ENCODE results near the gene MIER2.

MIER2 gene

DNA sequence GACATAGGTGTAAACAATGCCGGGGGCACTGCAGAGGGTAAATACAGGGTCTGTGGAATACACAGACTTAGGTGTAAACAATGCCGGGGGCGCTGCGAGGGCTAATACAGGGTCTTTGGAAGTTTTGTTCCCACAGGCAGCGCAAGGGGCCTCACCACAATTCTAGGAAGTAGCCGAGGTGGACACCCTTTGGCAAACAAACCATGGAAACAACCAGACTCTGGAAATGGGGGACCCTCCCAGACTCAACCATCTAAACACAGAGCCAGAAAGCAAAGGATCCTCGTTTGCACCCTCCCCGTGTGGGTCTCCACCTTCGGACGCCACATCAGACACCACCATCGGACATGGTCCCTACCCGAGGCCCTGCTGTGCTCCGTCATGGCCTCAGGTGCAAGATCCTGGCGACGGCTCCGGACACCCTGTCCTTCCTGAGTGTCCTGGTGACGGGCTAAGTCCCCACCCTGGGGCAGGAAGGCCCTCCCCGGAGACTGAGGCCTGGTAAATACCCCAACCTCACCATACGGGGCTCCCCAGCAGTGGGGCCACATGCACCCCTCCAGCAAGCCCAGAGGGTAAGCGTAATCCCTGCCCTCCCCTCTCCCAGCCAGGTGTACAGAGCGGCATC, 36.7 kb downstream of the MIER2 start:
- no peak for DNase-seq (ENCODE audit: low read depth)

GRCh38 chr19:307111-307531, 37.5 kb downstream of the MIER2 start:
- no peak for DNase-seq (ENCODE audit: low read depth)

DNA sequence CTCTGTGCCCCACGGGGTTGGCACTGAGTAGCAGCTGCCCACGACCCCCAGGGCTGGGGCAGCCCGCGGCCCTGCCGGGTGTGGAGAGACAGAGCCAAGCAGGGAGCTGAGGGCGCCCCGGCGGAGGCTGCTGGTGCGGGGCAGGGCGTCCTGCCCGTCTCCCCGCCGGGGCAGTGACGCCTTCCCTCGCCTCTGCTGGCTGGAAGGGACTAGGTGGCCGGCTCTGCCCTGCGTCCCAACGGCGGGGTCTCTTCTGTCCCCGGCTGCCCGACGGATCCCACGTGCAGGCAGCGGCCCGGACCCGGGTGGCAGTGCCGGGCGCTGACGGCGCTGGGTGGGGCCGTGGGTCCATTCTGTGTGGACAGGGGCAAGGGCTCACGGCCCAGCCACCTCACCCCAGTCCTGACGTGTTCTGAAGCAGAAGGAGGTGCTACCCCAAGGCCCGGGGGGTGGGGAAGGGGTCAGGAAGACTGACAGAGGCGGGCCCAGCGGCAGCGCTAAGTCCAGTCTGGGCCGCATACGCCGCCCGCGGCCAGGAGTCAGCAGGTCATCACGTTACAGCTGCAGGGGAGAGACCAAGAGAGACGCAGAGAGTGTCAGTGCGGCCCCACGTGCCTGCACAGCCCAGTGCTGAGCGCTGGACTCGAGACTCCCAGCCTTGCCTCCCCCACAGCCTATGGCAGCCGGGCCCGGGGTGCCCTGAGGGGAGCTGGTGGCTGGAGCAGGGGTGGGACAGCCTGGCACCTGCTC, 38.3 kb downstream of the MIER2 start:
- no peak for DNase-seq (ENCODE audit: low read depth)

DNA sequence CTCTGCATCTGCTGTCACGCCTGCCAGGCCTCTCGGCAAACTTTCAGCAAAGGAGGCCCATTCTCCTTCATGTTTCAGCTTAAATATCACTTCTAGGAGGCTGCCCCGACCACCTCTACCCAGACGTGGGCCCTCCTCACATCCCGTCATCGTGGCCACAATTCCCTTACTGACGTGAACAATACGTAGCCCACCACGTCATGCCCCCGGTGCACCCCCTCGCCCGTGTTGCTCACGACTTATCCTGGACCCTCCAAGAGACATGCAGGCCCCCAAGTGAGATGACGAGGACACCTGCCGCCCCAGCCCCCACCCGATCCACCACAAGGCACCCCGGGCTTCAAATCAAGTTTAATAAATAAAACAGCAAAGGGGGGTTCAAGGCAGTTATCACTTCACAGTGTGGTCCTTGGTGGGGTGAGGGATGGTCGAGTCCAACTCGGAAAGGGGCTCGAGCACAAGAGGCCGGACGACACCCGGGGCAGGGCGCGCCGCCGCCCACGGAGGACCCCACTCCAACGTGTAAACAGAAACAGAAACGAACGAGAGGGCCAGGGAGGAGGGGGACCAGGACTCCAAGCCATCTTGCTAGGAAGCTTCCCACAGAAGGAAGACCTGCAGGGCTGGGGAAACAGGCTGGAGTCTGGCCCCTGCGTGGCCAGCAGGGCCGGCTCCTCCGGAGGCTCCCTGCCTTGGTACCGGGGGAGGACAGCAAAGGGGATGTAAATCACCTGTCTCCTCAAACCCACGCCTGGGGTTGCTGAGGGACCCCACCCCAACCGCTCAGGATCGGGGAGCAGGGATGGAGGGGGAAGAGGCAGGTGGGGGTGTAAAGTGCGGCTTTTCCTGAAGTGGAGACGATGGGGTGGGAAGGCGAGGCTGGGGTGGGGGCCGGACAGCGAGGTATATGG, 39.1 kb downstream of the MIER2 start:
- no peak for DNase-seq (ENCODE audit: low read depth)

DNA sequence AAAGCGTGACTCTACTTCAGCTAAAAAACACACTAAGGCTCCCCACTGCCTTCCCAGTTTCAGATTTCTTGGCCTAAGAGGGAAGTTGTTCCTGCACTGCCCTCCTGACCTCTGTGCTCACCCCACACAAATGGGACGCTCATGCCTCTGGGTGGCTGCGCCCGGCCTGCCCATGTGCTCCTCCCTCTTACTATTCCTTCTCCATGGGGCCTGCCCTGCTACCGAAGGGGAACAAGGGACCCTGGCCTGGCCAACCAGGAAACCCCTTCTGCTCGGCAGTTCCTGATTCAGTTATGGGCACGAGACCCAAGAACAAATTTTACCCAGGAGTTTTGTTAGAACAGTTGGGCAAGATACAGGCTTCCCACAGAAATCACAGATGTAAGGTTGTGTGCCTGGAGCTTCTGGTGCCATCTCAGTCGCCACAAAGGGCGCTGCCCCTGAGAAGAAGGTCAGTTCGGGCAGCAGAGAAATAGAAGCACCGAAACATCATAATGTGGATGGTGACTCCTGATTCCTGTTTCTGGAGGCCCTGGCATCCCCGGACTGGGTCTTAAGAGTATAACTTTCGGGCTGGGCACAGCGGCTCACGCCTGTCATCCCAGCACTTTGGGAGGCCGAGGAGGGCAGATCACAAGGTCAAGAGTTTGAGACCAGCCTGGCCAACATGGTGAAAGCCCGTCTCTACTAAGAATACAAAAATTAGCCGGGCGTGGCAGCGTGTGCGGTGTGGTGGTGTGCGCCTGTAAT, 47.9 kb downstream of the MIER2 start:
- no peak for DNase-seq (ENCODE audit: low read depth)

DNA sequence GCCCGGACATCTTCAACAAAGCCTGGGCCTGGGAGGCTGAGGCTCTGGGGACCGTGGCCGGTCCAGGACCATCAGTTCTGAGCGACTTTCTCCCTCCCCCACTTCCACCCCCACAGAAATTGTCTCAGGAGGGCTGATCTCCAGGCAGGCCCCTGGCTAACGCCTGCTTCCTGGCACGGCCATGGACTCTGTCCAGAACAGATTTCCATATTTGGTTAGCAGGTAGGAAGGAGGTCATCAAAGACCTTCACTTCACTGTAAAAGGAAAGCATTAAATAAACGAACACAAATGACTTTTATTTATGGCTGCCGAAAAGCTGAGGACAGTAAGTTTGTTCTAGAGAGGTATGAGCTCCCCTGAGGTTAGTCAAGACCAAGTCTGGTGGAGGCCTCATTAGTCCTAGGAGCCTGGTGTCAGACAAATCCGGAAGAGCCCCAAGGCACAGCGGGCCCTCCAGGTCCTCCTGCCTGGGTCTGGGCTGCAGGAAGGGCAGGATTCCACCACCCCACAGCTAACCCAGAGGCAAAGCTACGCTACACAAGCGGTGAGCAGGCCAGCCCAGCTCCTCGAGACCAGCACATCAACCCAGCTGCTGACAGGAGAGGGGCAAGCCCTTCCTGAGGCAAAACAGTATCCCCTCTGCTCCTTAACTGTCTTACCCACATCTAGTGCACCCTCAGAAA, 48.8 kb downstream of the MIER2 start:
- no peak for DNase-seq (ENCODE audit: low read depth)

DNA sequence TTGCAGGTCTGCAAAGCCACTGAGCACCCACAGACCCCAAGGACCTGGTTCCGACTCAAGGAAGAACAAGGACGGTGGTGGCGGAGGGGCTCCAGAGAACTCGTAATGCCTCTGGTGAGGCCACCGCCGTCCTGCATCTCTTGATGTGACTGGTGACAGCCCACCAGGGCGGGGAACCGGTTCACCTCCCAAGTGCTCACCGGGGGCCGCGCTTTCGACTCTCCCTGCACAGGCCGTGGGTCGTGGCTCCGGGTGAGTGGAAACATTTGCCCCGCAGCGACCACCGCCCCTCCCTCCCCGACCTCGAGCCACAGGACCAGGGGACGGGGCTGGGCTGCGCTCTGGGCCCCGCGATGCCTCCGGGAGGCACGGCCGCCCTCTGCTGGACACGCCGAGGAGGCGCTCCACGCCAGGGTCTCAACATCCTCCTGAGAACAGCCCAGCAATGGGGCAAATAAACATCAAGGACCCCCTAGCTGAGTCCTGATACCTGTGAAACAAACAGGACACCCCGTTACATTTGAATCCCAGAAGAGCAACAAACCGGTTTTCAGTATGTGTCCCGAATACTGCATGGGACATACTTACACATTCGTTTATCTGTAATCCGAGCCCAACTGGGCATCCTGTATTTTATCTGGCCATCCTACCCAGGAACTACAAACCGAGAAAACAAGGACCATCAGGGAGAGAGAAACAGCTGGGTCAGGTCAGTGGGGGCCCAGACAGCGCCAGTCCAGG, 49.5 kb downstream of the MIER2 start:
- no peak for DNase-seq (ENCODE audit: low read depth)

DNA sequence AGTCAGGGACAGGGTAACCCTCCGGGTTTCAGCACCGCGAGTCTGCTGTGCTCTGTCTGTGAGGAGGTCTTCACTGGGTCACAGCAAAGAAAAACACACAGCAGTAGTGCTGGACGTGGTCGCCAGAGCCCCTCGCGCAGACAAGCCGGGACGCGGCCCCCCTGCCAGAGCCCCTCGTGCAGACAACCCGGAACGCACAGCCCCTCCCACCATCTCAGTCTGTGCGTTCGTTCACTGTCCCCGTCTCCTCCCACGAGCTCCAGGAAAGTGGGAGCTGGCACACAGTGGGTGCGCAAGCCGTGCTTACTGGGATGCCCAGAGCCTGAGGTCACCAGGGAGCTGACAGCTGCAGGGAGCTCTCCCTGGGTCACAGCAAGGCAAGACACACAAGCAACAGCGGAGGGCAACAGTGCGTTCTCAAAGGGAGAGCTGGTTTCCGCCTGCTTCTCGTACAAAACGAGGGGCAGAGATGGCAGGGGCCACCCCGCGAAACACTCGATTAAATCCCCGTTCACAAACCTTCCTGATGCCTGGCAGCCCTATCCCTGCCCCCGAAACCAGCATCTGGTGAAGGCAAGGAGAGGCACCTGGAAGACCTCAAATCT, 50.2 kb downstream of the MIER2 start:
- no peak for DNase-seq (ENCODE audit: low read depth)

DNA sequence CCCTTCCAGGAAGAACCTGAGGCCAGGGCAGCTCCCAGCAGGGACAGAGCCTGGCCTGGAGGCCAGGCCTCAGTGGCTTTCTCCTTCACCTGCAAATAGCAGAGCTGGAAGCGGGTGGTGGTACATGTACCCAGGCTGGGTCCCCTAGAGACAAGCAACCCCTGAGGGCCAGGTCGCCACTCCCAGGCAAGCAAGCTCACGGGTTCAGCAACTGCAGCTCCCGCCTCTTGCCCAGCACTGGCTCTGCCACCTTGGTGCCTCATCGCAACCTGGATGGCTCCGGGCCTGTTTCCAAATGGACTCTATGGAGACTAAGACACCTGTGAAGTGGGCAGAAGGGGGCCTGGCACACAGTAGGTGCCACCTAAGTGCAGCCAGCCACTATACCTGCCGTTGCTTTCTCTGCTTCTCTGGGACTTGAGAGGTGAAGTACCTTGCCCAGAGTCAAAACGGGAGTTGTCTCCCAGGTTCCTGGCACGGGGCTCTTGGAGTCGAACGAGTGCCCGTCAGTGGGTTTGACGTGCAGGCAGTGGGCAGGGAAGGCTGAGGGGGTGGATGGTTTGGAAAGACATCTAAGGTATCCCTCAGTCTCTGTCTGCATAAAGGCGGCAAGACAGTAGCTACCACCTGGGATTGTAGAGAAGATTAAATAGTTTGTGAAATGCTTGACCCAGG, 51.0 kb downstream of the MIER2 start:
- no peak for DNase-seq (ENCODE audit: low read depth)

DNA sequence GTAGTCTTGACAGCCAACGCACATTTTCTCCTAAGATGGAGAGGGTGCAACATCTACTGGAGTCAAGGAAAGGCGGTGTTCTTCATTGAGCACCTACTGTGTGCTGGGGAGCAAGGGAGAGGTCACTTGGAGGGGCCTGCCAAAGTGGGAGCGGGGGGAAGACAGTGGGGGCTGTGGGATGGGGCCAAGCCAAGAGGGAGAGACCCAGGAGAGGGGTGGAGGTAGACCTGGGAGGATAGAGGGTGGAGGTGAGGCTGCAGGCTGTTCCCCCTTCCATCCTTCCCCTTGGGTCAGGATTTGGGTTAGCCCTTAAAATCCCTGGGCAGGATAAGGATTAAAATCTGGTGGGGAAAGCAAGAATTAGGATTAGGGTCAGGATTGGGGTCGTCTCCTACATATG, 51.6 kb downstream of the MIER2 start:
- DNase-seq (ENCODE audit: low read depth), result no peak

- DNase-seq (ENCODE audit: low read depth), result no peak
Observed at GRCh38 chr19:292281-292884, 52.2 kb downstream of the MIER2 start.

DNA sequence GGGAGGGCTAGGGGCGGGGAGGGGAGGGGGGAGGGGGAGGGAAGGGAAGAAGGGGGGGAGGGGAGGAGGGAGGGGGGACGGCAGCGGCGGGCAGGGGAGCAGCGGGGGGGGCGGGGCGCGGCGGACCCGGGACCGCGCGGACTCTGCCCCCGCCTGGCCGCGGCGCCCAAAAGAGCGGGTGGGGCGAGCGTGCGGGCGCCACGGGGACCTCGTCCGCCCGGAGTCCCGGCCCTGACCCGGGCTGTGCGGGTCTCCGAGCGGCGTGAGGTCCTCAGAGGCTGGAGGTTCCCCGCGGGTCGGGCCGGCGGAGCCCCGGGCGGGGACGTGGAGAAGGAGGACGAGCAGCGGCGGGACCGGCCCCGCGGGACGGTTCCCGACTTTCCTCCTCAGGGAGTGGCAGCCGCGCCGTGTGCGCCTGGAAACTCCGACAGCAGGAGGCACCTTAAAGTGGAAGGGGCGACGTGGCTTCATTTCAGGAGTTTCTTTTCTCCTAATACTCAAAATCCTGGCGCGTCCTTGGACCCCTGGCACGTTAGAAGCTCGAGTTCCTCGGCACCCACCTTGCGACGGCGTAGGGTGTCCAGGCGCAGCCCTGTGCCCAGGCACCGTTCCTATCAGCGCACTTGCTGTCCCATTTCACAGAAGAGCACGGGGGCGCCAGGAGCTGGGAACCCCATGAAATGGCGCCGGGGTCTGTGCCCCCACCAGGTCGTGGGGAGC, 52.9 kb downstream of the MIER2 start:
- DNase-seq (ENCODE audit: low read depth), result no peak

GRCh38 chr19:291006-291521, 53.5 kb downstream of the MIER2 start, which contains the start of gene PLPP2:
Gene PLPP2 (minus strand): TSS chr19:291403. CDS start chr19:291336, 67 bp downstream.
- no peak for DNase-seq (ENCODE audit: low read depth)

DNA sequence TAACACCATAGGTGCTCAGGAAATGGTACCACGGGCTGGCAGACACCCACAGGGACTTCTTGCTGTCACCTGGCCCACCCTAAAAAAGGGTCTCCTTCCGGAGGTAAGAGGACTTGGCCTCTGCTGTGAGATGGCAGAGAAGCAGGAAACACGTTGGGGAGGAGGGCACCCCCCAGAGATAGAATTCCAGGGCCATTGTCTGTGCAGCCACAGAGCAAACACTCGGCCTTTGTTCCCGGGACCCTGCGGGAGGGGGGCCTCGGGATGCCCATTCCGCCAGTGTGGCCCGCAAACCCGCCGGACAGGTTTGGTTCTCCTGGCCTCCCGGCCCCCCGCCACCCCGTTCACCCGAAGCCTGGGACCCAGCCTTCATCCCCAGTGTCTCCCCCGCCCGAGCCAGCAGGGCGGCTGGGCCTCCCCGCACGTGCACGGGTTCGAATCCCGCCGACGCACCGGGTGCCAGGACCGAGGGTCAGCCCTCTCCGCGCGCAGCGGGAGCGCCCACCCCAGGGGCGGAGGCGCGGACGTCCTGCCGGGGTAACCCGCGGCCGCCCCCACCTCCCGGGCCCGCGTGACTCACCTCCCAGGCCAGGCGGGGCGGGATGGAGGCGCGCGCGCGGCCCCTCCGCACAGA, 54.1 kb downstream of the MIER2 start:
- DNase-seq (ENCODE audit: low read depth), result no peak

DNA sequence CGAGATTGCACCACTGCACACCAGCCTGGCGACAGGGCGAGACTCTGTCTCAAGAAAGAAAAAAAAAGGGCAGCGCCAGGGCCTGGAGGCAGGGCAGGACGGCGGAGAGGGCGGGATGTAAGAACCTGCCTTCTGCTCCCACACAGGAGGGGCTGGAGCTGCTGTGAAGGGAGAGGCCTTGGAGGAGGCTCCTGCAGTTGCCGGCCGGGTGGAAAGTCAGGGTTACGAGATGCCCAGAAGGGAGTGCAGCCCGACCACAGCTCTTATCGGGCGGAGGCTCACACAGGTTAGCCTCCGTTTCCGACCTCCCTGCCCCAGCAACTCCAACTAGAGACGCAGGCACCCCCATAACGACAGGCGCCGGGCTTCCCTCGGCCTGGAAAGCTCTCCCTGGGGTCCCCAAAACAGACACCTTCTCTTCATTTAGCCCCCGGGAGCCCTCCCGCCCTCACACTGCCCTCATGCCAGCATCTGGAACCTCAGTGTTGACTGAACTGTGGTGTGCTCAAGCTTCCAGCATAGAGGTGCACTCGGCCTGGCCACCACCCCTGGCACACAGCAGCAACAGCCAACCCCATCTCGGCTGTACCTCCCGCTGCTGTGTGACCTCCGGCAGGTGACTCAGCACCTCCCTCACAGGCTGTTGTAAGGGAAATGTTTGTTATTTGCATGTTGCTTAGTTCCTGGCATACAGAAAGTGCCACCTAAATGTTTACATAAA, 54.8 kb downstream of the MIER2 start:
- no peak for DNase-seq (ENCODE audit: low read depth)

- no peak for DNase-seq (ENCODE audit: low read depth)
Observed at GRCh38 chr19:288911-289310, 55.7 kb downstream of the MIER2 start.

DNA sequence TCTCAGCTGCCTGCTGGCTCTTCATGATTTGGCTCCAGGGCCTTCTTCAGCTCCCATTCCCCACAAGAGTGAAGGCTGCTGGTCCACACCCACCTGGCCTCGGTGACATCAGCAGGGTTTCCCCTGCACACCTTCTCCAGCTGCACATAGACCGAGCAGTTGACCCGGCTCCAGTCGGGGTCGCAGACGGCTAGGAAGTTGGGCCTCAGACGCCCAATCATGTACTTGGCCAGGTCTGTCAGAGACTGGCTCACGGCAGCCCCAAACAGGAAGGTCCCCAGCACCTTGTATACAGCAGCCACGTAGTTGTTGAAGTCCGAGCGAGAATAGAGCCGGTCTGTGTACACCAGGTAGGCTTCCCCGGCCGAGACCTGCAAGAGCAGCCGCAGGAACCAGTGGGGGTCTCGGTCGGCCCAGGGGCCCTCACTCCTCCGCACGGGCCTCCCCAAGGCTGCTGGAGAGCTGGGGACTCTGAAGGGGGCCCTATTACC, 57.2 kb downstream of the MIER2 start:
- DNase-seq (ENCODE audit: low read depth), result no peak
